GM06990 (cell line): Measurements from ENCODE around the gene JARID2.

ENCODE experiments used
- DNase-seq: peaks from one replicate; pipeline ENCODE4 v3.0.0-alpha.2; 2011; ENCODE audit not compliant: insufficient read length; ENCODE audit errors: extremely low read depth
- H3K27me3 ChIP-seq: replicated peaks from 2 replicates; pipeline ENCODE4 v1.6.0; 2011; ENCODE audit warnings: low read length; ENCODE audit not compliant: control insufficient read depth, insufficient read depth
- H3K36me3 ChIP-seq: 2 replicates; pipeline ENCODE4 v1.5.1; 2011; ENCODE audit warnings: low read length; ENCODE audit not compliant: control insufficient read depth, insufficient read depth
- H3K4me3 ChIP-seq: replicated peaks from 2 replicates; pipeline ENCODE4 v1.5.1; 2011; ENCODE audit warnings: low read depth, mild to moderate bottlenecking, control low read depth, low read length
- CTCF ChIP-seq: IDR thresholded peaks from 2 replicates; pipeline ENCODE4 v1.5.1; 2011; ENCODE audit warnings: low read length, control low read depth, mild to moderate bottlenecking, inconsistent platforms; ENCODE audit not compliant: insufficient read depth, poor library complexity, severe bottlenecking

The JARID2 gene

GRCh38 chr6:15554728-15555100 lies 308.8 kb downstream of the JARID2 start:
- no peak for TF ChIP-seq CTCF
- Histone ChIP-seq H3K36me3 (no peaks in the 10 kb centered on the region), H3K4me3 (no peak overlapping the region), H3K27me3 (no peaks in the 10 kb centered on the region)
- no peak for DNase-seq

GRCh38 chr6:15555101-15556038 lies 309.5 kb downstream of the JARID2 start:
- Histone ChIP-seq H3K27me3 (no peaks in the 10 kb centered on the region), H3K4me3 (no peak overlapping the region), H3K36me3 (no peaks in the 10 kb centered on the region)
- DNase-seq: no peak
- TF ChIP-seq CTCF: no peak

GRCh38 chr6:15556711-15557110 lies 310.8 kb downstream of the JARID2 start:
- no peak overlapping the region for H3K4me3 ChIP-seq
- no peak for TF ChIP-seq CTCF
- H3K36me3 ChIP-seq: no peaks in the 10 kb centered on the region
- no peak for DNase-seq
- no peaks in the 10 kb centered on the region for H3K27me3 ChIP-seq

GRCh38 chr6:15557174-15557573 lies 311.3 kb downstream of the JARID2 start:
- H3K36me3 ChIP-seq: no peaks in the 10 kb centered on the region
- H3K27me3 ChIP-seq: no peaks in the 10 kb centered on the region
- TF ChIP-seq CTCF: no peak
- H3K4me3 ChIP-seq: no peak overlapping the region
- DNase-seq: no peak

- no peaks in the 10 kb centered on the region for H3K27me3 ChIP-seq
- H3K4me3 ChIP-seq: no peak overlapping the region
Measured at GRCh38 chr6:15560713-15561112, 314.8 kb downstream of the JARID2 start.

More at GRCh38 chr6:15560713-15561112, 314.8 kb downstream of the JARID2 start:
- TF ChIP-seq CTCF: no peak
- DNase-seq: no peak
- no peaks in the 10 kb centered on the region for H3K36me3 ChIP-seq
